ENCODE data around the gene CYP2E1. TPM values are rescaled to one million over a fixed set of nuclear protein-coding genes. Genes with fewer than 3 reads are reported as not detected.
"Not testable (repeated sequence)": the region's sequence is repeated elsewhere in the genome, so short reads cannot be mapped to it uniquely, and the experiment has no call there.

Gene CYP2E1
- total RNA-seq, 2 donors from 2014 or later, result 0.90 to 3.5 TPM

- TF ChIP-seq CTCF (IDR thresholded peaks at IDR 0.05), result no peak
- no peak for DNase-seq
- no peak overlapping the region for H3K9ac ChIP-seq (ENCODE audit: low read depth in 2 of 2, low read length in 2 of 2)
- no peaks in the 10 kb centered on the region for H3K4me1 ChIP-seq
- no peak overlapping the region for H3K27ac ChIP-seq
- H3K27me3 ChIP-seq, result no peaks in the 10 kb centered on the region
- intact Hi-C loops (cut with DNase I), result no loop called here
- no peaks in the 10 kb centered on the region for H3K9me3 ChIP-seq
- H3K4me3 ChIP-seq, result no peak overlapping the region
- H3K36me3 ChIP-seq, result no peaks in the 10 kb centered on the region
These were observed 10.7 kb downstream of the CYP2E1 start for GRCh38 chr10:133537546-133538545.

- H3K4me3 ChIP-seq; intact Hi-C loops (cut with DNase I): not testable (repeated sequence)
These were observed 14.3 kb downstream of the CYP2E1 start for GRCh38 chr10:133541441-133541975.

GRCh38 chr10:133544506-133544905 is 17.3 kb downstream of the CYP2E1 start:
- intact Hi-C loops (cut with DNase I), result no loop called here
- no peak for DNase-seq
- H3K4me1 ChIP-seq, result no peaks in the 10 kb centered on the region
- H3K27me3 ChIP-seq, result no peaks in the 10 kb centered on the region
- H3K4me3 ChIP-seq, result no peak overlapping the region
- TF ChIP-seq CTCF (IDR thresholded peaks at IDR 0.05), result no peak
- H3K9ac ChIP-seq (ENCODE audit: low read depth in 2 of 2, low read length in 2 of 2), result no peak overlapping the region
- H3K9me3 ChIP-seq, result no peaks in the 10 kb centered on the region
- H3K36me3 ChIP-seq, result no peaks in the 10 kb centered on the region
- H3K27ac ChIP-seq, result no peak overlapping the region

More at GRCh38 chr10:133541441-133541975, 14.3 kb downstream of the CYP2E1 start:
- not testable (repeated sequence) for H3K9ac ChIP-seq (ENCODE audit: low read depth in 2 of 2, low read length in 2 of 2); DNase-seq; H3K36me3 ChIP-seq; H3K4me1 ChIP-seq; H3K9me3 ChIP-seq; H3K27ac ChIP-seq; H3K27me3 ChIP-seq

- H3K9me3 ChIP-seq, result no peaks in the 10 kb centered on the region
- no peak overlapping the region for H3K4me3 ChIP-seq
- DNase-seq, result no peak
- H3K27me3 ChIP-seq, result no peaks in the 10 kb centered on the region
- H3K4me1 ChIP-seq, result no peaks in the 10 kb centered on the region
- no peak overlapping the region for H3K27ac ChIP-seq
- H3K36me3 ChIP-seq, result no peaks in the 10 kb centered on the region
- H3K9ac ChIP-seq (ENCODE audit: low read depth in 2 of 2, low read length in 2 of 2), result no peak overlapping the region
- TF ChIP-seq CTCF (IDR thresholded peaks at IDR 0.05), result no peak
- intact Hi-C loops (cut with DNase I), result no loop called here
These were observed 27.4 kb downstream of the CYP2E1 start for GRCh38 chr10:133554600-133554999.

- no peak for DNase-seq
- H3K9me3 ChIP-seq, result no peaks in the 10 kb centered on the region
- H3K27ac ChIP-seq, result no peak overlapping the region
- TF ChIP-seq CTCF (IDR thresholded peaks at IDR 0.05), result no peak
- no peak overlapping the region for H3K9ac ChIP-seq (ENCODE audit: low read depth in 2 of 2, low read length in 2 of 2)
- H3K4me3 ChIP-seq, result no peak overlapping the region
- H3K4me1 ChIP-seq, result no peaks in the 10 kb centered on the region
- no peaks in the 10 kb centered on the region for H3K27me3 ChIP-seq
- intact Hi-C loops (cut with DNase I), result no loop called here
- no peaks in the 10 kb centered on the region for H3K36me3 ChIP-seq
These were observed 28.4 kb downstream of the CYP2E1 start for GRCh38 chr10:133555521-133555920.

GRCh38 chr10:133557381-133557780 is 30.2 kb downstream of the CYP2E1 start:
- Histone ChIP-seq H3K36me3 (no peaks in the 10 kb centered on the region), H3K4me1 (no peaks in the 10 kb centered on the region), H3K27me3 (no peaks in the 10 kb centered on the region), H3K27ac (no peak overlapping the region), H3K9ac (ENCODE audit: low read depth in 2 of 2, low read length in 2 of 2) (no peak overlapping the region), H3K9me3 (no peaks in the 10 kb centered on the region), H3K4me3 (no peak overlapping the region)
- no peak for TF ChIP-seq CTCF (IDR thresholded peaks at IDR 0.05)
- no peak for DNase-seq
- intact Hi-C loops (cut with DNase I), result no loop called here
